Measurements from ENCODE around the gene PAPSS2. TPM values are rescaled to one million over a fixed set of nuclear protein-coding genes. Genes with fewer than 3 reads are reported as not detected.

PAPSS2 gene
- total RNA-seq, 2 donors from 2014 or later: 20.4 to 22.1 TPM

DNA sequence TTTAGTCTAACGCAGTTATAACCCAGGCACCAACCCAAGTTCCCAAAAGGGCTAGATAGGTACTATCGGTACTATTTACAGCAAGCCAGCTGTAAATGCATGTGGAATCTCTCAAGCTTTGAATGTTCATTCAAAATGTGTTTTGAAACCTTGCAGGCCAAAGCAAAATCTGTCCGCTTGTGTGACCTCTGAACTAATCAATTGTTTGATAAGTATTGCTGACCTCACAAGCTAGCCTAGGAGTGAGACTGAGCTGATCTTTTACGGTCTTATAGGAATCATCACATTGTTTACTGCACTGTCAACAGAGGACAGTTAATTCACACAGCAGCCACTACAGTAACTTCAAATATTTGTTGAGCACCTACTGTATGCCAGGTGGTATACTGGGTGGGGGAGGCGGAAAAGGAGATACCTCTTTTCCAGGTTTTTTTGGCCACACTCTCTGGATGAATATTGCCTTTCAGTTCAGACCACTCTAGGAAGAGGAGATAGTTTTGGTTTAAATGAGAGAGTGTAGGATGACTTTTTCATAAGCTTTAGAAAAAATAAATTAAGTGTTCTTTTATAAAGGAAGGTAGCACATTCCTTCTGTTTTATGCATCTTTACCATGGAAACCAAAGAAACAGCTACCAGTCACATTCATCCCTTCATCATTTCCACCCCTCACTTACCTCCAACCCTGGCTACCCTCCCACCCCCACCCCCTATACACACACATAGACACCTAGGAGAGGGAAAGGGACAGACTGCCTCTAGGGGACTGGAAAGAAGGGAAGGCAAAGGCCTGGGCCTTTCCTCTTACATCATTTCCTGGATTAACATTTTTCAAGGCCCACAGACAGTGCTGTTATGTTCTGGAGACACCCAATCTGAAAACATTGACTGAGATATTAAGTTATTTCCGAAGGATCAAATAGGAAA lies 2.4 kb downstream of the PAPSS2 start:
- Histone ChIP-seq H3K4me3 (no peak overlapping the region), H3K27ac (no peak overlapping the region), H3K27me3 (replicated peaks; ENCODE audit: insufficient read depth) (no peaks in the 10 kb centered on the region), H3K9me3 (no peaks in the 10 kb centered on the region), H3K36me3 (no peaks in the 10 kb centered on the region), H3K4me1 (ENCODE audit: control insufficient read depth in 1 of 2, low read depth in 2 of 2) (peaks cover 0 to 12% of the 10 kb centered on the region in 2 donors)
- ATAC-seq (ENCODE audit: insufficient number of reproducible peaks, low FRiP score, low read depth) (no peak), DNase-seq (ENCODE audit: low spot score) (no peak)
- TF ChIP-seq, protein P1, sequence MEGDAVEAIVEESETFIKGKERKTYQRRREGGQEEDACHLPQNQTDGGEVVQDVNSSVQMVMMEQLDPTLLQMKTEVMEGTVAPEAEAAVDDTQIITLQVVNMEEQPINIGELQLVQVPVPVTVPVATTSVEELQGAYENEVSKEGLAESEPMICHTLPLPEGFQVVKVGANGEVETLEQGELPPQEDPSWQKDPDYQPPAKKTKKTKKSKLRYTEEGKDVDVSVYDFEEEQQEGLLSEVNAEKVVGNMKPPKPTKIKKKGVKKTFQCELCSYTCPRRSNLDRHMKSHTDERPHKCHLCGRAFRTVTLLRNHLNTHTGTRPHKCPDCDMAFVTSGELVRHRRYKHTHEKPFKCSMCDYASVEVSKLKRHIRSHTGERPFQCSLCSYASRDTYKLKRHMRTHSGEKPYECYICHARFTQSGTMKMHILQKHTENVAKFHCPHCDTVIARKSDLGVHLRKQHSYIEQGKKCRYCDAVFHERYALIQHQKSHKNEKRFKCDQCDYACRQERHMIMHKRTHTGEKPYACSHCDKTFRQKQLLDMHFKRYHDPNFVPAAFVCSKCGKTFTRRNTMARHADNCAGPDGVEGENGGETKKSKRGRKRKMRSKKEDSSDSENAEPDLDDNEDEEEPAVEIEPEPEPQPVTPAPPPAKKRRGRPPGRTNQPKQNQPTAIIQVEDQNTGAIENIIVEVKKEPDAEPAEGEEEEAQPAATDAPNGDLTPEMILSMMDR (IDR thresholded peaks at IDR 0.05): no peak

DNA sequence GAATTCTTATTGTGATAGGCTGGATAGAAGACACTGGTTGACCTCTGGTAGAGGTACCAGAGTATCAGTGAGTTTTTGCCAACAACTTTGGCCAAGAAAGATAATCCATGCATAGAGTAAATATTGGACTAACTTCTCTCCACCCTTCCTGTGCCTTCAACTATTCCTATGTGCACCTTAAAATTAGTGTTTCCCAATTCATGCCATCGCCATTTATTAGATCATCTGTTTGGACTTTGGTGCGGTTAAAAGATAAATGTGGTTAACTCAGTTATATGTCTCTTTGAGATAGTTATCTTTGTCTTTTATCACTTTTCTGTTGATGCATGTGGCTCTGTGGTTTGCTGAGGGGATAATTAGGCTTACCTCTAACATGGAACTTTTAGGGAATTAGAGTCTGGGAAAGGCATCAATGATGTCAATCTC lies 4.6 kb downstream of the PAPSS2 start:
- no peak for DNase-seq (ENCODE audit: low spot score)
- no peak for ATAC-seq (ENCODE audit: insufficient number of reproducible peaks, low FRiP score, low read depth)
- TF ChIP-seq, protein P1 (IDR thresholded peaks at IDR 0.05): no peak

DNA sequence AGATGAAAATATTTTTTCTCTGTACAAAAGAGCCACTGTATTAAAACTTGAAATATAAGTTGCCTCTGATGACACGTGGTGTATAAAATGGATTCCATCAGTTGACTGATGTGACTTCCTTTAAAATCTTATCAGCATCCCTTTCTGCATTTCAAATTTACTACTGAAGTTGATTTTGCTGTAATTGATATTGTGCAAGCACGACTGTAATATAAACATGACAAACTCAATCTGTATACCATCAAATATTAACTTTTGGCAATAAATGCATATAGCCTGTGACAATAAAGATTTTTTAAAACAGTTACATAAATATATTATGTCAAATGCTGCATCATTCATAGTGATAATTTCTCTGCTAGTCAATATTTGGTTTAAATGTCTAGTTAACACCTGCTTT lies 7.8 kb downstream of the PAPSS2 start:
- ATAC-seq (ENCODE audit: insufficient number of reproducible peaks, low FRiP score, low read depth) (no peak), DNase-seq (ENCODE audit: low spot score) (no peak)
- H3K27me3 ChIP-seq (replicated peaks; ENCODE audit: insufficient read depth): no peaks in the 10 kb centered on the region
- no peaks in the 10 kb centered on the region for H3K4me1 ChIP-seq (ENCODE audit: control insufficient read depth in 1 of 2, low read depth in 2 of 2)
- H3K9me3 ChIP-seq: no peaks in the 10 kb centered on the region
- H3K4me3 ChIP-seq: no peak overlapping the region
- no peaks in the 10 kb centered on the region for H3K36me3 ChIP-seq
- no peak overlapping the region for H3K27ac ChIP-seq
- TF ChIP-seq, protein P1 (IDR thresholded peaks at IDR 0.05): no peak

More for the DNA sequence above, 4.6 kb downstream of the PAPSS2 start:
- H3K4me1 ChIP-seq (ENCODE audit: control insufficient read depth in 1 of 2, low read depth in 2 of 2): peaks cover 0 to 12% of the 10 kb centered on the region in 2 donors
- no peaks in the 10 kb centered on the region for H3K36me3 ChIP-seq
- H3K9me3 ChIP-seq: no peaks in the 10 kb centered on the region
- H3K27ac ChIP-seq: no peak overlapping the region
- H3K27me3 ChIP-seq (replicated peaks; ENCODE audit: insufficient read depth): no peaks in the 10 kb centered on the region
- no peak overlapping the region for H3K4me3 ChIP-seq

DNA sequence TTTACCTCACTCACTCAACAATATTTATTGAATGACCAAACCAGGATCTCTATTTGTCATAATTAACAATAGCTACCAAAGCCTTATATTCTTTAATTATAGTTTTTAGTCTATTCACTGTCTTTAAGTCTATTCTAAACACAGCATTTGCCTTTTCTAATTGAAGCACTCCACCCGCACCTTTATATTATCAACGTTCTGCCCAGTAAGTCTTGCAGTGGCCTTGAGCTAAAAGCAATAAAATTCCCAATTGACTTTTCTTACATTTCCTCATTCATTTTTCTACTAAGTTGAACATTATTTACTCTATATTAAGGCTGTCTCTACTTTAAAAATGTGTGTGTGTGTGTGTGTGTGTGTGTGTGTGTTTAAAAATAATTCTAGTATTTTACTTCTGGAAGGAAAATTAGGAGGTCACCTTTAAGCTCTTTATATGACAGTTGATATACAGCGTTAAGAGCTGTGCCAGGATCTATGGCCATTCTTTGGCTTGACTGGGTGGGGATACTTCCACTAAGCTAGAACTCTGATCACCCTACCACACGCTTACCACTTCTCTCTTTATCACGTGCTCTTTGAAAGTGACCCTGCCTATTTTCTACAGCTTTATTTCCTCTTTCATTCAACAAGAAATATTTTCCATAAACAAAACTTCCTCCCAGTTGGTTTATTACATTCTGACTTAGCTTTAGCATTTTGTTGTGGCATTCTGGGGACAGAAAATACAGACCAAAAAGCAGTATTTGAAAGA lies 8.8 kb downstream of the PAPSS2 start:
- no peak for ATAC-seq (ENCODE audit: insufficient number of reproducible peaks, low FRiP score, low read depth)
- DNase-seq (ENCODE audit: low spot score): no peak
- no peak overlapping the region for H3K27ac ChIP-seq

More for the DNA sequence above, 8.8 kb downstream of the PAPSS2 start:
- TF ChIP-seq, protein P1 (IDR thresholded peaks at IDR 0.05): no peak
- no peaks in the 10 kb centered on the region for H3K9me3 ChIP-seq
- no peaks in the 10 kb centered on the region for H3K4me1 ChIP-seq (ENCODE audit: control insufficient read depth in 1 of 2, low read depth in 2 of 2)
- H3K4me3 ChIP-seq: no peak overlapping the region
- H3K36me3 ChIP-seq: no peaks in the 10 kb centered on the region
- H3K27me3 ChIP-seq (replicated peaks; ENCODE audit: insufficient read depth): no peaks in the 10 kb centered on the region

Measured in thoracic aorta (tissue), 2 donors.